Endothelial cell of umbilical vein (primary cell): ENCODE results near the gene SKOR1. TPM values are rescaled to one million over a fixed set of nuclear protein-coding genes. Genes with fewer than 3 reads are reported as not detected.

Experiments
- BruUV-seq: library from RNA; stranded (reverse); fragments of 400-500 nt; replicated peaks from 2 replicates; lab custom pipeline; 2021; lab: Mats Ljungman, UMichigan
- CTCF ChIA-PET: fragments of 300-600, 350-600 bp; sonication (Branson Sonifier 250); formaldehyde crosslinking; loops from one replicate; lab custom pipeline; 2021; ENCODE audit warnings: antibody characterized with exemption, inconsistent platforms; lab: Charles Lee
- POLR2A ChIA-PET: fragments of 300-600, 350-600 bp; sonication (Branson Sonifier 250); formaldehyde crosslinking; loops from one replicate; lab custom pipeline; 2021; ENCODE audit warnings: antibody characterized with exemption, inconsistent platforms; lab: Charles Lee
- DNase-seq: peaks from one replicate; pipeline ENCODE4 v3.0.0-alpha.2; 2011; ENCODE audit warnings: low read depth, low spot score
- FAIRE-seq: peaks from 2 replicates; lab custom pipeline; 2011; peaks lifted over from hg19 to GRCh38; lab: Jason Lieb, UNC
- H2AFZ ChIP-seq: 2 replicates; pipeline ENCODE4 v1.6.0; 2012; ENCODE audit warnings: low read depth, low read length, control low read depth, inconsistent platforms
- H3K27ac ChIP-seq: 2 replicates; pipeline ENCODE4 v1.5.1; 2011; ENCODE audit warnings: low read depth, mild to moderate bottlenecking, control low read depth, low read length, moderate library complexity; ENCODE audit not compliant: insufficient read depth
- H3K27me3 ChIP-seq, 2 experiments: 2 replicates each; pipeline versions ENCODE4 v1.6.0 to v1.6.1; 2011; ENCODE audit warnings: low read length in 2 of 2, mixed read lengths in 1 of 2; ENCODE audit not compliant: control insufficient read depth in 2 of 2, insufficient read depth in 2 of 2
- H3K36me3 ChIP-seq, 2 experiments: 2 replicates in 1 of 2; 3 replicates in 1 of 2; pipeline ENCODE4 v1.5.1; 2011; ENCODE audit warnings: low read length in 2 of 2, mild to moderate bottlenecking in 1 of 2, moderate library complexity in 1 of 2; ENCODE audit not compliant: control insufficient read depth in 2 of 2, insufficient read depth in 2 of 2; ENCODE audit errors: extremely low read depth in 1 of 2
- H3K4me1 ChIP-seq: 3 replicates; pipeline ENCODE4 v1.5.1; 2011; ENCODE audit warnings: mild to moderate bottlenecking, low read length; ENCODE audit not compliant: control insufficient read depth, insufficient read depth; ENCODE audit errors: extremely low read depth
- H3K4me2 ChIP-seq: 2 replicates; pipeline ENCODE4 v1.6.1; 2011; ENCODE audit warnings: low read length, control low read depth, mixed read lengths; ENCODE audit not compliant: insufficient read depth
- H3K4me3 ChIP-seq, 3 experiments: fragments of 200-600 bp in 1 of 3; sonication (generic), shearing (Covaris generic) in 1 of 3; replicated peaks in 1 of 3; 2 replicates each; pipeline ENCODE4 v1.5.1; 2011 to 2016; ENCODE audit warnings: control low read depth in 3 of 3, low read length in 3 of 3, mild to moderate bottlenecking in 2 of 3, inconsistent platforms in 1 of 3, low read depth in 1 of 3, moderate library complexity in 1 of 3; ENCODE audit not compliant: insufficient read depth in 1 of 3
- H3K79me2 ChIP-seq: 2 replicates; pipeline ENCODE4 v1.6.0; 2012; ENCODE audit warnings: low read length, inconsistent platforms; ENCODE audit not compliant: control insufficient read depth, insufficient read depth
- H3K9ac ChIP-seq: replicated peaks from 2 replicates; pipeline ENCODE3; 2011; ENCODE audit warnings: low read length, control low read depth; ENCODE audit not compliant: insufficient read depth; ENCODE audit errors: extremely low read depth
- H3K9me1 ChIP-seq: replicated peaks from 3 replicates; pipeline ENCODE4 v1.6.0; 2011; ENCODE audit warnings: mild to moderate bottlenecking, low read length; ENCODE audit not compliant: control insufficient read depth, insufficient read depth; ENCODE audit errors: extremely low read depth
- H3K9me3 ChIP-seq: replicated peaks from 2 replicates; pipeline ENCODE4 v1.5.1; 2012; ENCODE audit warnings: low read length, inconsistent platforms; ENCODE audit not compliant: control insufficient read depth, insufficient read depth
- H4K20me1 ChIP-seq: replicated peaks from 2 replicates; pipeline ENCODE3; 2011; ENCODE audit warnings: mild to moderate bottlenecking, low read length; ENCODE audit not compliant: control insufficient read depth, insufficient read depth; ENCODE audit errors: extremely low read depth
- CTCF ChIP-seq, 2 donors: IDR thresholded peaks; 1 replicate in 1 of 2; 2 replicates in 1 of 2; pipeline ENCODE4 v1.5.1; 2011; ENCODE audit warnings: low read length in 2 of 2, mild to moderate bottlenecking in 2 of 2, moderate library complexity in 2 of 2, control low read depth in 1 of 2, inconsistent platforms in 1 of 2, low read depth in 1 of 2; ENCODE audit not compliant: insufficient read depth in 1 of 2; ENCODE audit errors: extremely low read depth in 1 of 2
- EZH2 ChIP-seq: IDR thresholded peaks from 2 replicates; pipeline ENCODE4 v1.6.1; 2012; ENCODE audit warnings: borderline replicate concordance, low read depth, mild to moderate bottlenecking, moderate library complexity, low read length, inconsistent platforms; ENCODE audit not compliant: severe bottlenecking
- FOS ChIP-seq: IDR thresholded peaks from 2 replicates; pipeline ENCODE4 v1.6.1; 2011; ENCODE audit warnings: mild to moderate bottlenecking, low read length, moderate library complexity, borderline replicate concordance; ENCODE audit not compliant: insufficient read depth
- GATA2 ChIP-seq: IDR thresholded peaks from 2 replicates; pipeline ENCODE4 v1.7.0; 2011; ENCODE audit warnings: low read depth, mild to moderate bottlenecking, moderate library complexity, mixed read lengths, low read length; ENCODE audit not compliant: insufficient read length, insufficient read depth
- JUN ChIP-seq: IDR thresholded peaks from 2 replicates; pipeline ENCODE4 v1.6.1; 2011; ENCODE audit warnings: borderline replicate concordance, low read depth; ENCODE audit not compliant: insufficient read length, insufficient read depth
- MYC ChIP-seq: IDR thresholded peaks from one replicate; pipeline ENCODE4 v1.6.1; 2011; ENCODE audit warnings: mild to moderate bottlenecking, low read depth, low read length
- POLR2A ChIP-seq: IDR thresholded peaks from 2 replicates; pipeline ENCODE4 v1.6.1; 2012; ENCODE audit warnings: low read depth, mild to moderate bottlenecking, control low read depth, low read length
- POLR2AphosphoS5 ChIP-seq: IDR thresholded peaks from 2 replicates; pipeline ENCODE4 v1.6.1; 2012; ENCODE audit warnings: low read depth, mild to moderate bottlenecking, control low read depth, low read length, moderate library complexity; ENCODE audit not compliant: insufficient read depth
- dilution Hi-C: fragments of 300-500 bp; cut with MboI; formaldehyde crosslinking; loops from one replicate; pipeline ENCODE4 v1.15.0; 2019; ENCODE audit warnings: low sequenced_read_pairs; ENCODE audit not compliant: extremely low pct_ligation_motif_present
- intact Hi-C: fragments of 100-400 bp; cut with micrococcal nuclease; formaldehyde crosslinking; loops from one replicate; pipeline ENCODE4 v1.10.0; 2022
- polyA plus RNA-seq, 4 experiments: library from polyadenylated mRNA; depleted of rRNA in 3 of 4; stranded (reverse) in 3 of 4; unstranded in 1 of 4; fragments of >200 nt; gene quantifications; 2 replicates each; pipeline versions ENCODE4 v1.2.1 to v1.2.3, GENCODE V29; 2011 to 2012; ENCODE audit warnings: missing spikeins in 1 of 4
- total RNA-seq: library from RNA; stranded (reverse); gene quantifications from 2 replicates; pipeline ENCODE4 v1.2.3, GENCODE V29; 2021
- TF ChIP-seq, protein P1 (sequence below): IDR thresholded peaks from 2 replicates; pipeline ENCODE4 v1.6.1; 2011; ENCODE audit not compliant: insufficient read depth, insufficient read length

Gene SKOR1
- total and polyA plus RNA-seq, 2 donors (not counting 3 experiments of a cell fraction or from before 2014, with no cell fraction given): 0.06 to 0.15 TPM

DNA sequence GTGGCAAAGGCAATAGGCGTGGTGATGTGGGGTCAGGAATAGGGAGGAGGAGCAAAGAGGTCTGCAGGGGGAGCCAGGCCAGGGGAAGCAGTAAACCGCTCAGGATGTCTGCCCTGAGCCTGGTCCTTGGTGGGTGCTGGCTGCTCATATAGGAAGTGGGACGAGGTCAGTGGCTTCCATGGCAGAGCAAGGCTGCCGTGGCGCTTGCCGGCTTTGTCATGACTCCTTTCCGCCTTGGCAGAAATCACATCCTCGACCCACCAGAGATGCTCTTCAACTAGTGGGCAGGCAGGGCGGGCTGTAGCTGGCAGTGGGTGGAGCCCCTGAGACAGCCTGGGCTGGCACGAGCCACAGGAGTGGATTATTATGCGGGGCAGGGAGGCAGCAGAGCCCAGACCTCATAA lies 13.1 kb upstream of the SKOR1 start:
- intact Hi-C loops: no loop called here

More for the DNA sequence above, 13.1 kb upstream of the SKOR1 start:
- Histone ChIP-seq H2AFZ (no peak overlapping the region), H3K27ac (no peak overlapping the region), H3K27me3 (peaks cover 2 to 7% of the 10 kb centered on the region in 2 experiments), H4K20me1 (no peaks in the 10 kb centered on the region), H3K4me2 (no peak overlapping the region), H3K79me2 (no peaks in the 10 kb centered on the region), H3K9me1 (no peaks in the 10 kb centered on the region), H3K4me1 (no peaks in the 10 kb centered on the region), H3K36me3 (no peaks in the 10 kb centered on the region), H3K4me3 (no peak overlapping the region), H3K9ac (no peak overlapping the region), H3K9me3 (no peaks in the 10 kb centered on the region)
- CTCF ChIA-PET: no interaction called here
- TF ChIP-seq POLR2A: no peak
- TF ChIP-seq EZH2: no peak
- no peak for TF ChIP-seq MYC
- TF ChIP-seq, protein P1, sequence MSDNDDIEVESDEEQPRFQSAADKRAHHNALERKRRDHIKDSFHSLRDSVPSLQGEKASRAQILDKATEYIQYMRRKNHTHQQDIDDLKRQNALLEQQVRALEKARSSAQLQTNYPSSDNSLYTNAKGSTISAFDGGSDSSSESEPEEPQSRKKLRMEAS: no peak
- TF ChIP-seq POLR2AphosphoS5: no peak
- no peak for TF ChIP-seq CTCF (IDR thresholded peaks at IDR 0.05; ENCODE audit: extremely low read depth in 1 of 2, insufficient read depth in 1 of 2, low read depth in 1 of 2, low read length in 2 of 2)
- no peak for TF ChIP-seq FOS
- TF ChIP-seq JUN: no peak
- no peak for TF ChIP-seq GATA2
- dilution Hi-C loops: no loop called here
- BruUV-seq: no TSS peak
- POLR2A ChIA-PET: no interaction called here
- FAIRE-seq (no peak), DNase-seq (no peak)
